Motor neuron (in vitro differentiated cells): ENCODE data around the gene PRSS53. TPM values are rescaled to one million over a fixed set of nuclear protein-coding genes. Genes with fewer than 3 reads are reported as not detected.

ENCODE experiments used
- ATAC-seq, 8 experiments: fragments of 200-7000 bp; cut with Tn5 transposase; replicated peaks in 6 of 8; 2 replicates each; pipeline ENCODE4 v1.8.0; 2021; ENCODE audit warnings: mild to moderate bottlenecking in 8 of 8, moderate library complexity in 8 of 8
- H3K27ac ChIP-seq, 2 donors: fragments of 250-450 bp; sonication (Bioruptor Pico); 2 replicates each; pipeline ENCODE4 v1.9.0; 2021; ENCODE audit warnings: antibody characterized with exemption in 2 of 2, mild to moderate bottlenecking in 2 of 2, moderate library complexity in 1 of 2
- H3K4me1 ChIP-seq, 2 donors: fragments of 250-450 bp; sonication (Bioruptor Pico); replicated peaks in 1 of 2; 2 replicates each; pipeline ENCODE4 v1.6.1; 2021; ENCODE audit warnings: antibody characterized with exemption in 2 of 2, mild to moderate bottlenecking in 2 of 2, moderate library complexity in 1 of 2
- H3K4me3 ChIP-seq, 5 donors: fragments of 250-450 bp; sonication (Bioruptor Pico); 2 replicates each; pipeline ENCODE4 v1.9.0; 2021; ENCODE audit warnings: antibody characterized with exemption in 5 of 5, mild to moderate bottlenecking in 5 of 5, moderate library complexity in 4 of 5
- WGBS, 10 experiments: fragments of 450-650 bp; shearing (Covaris generic); methylation state at CpG; one replicate each; pipeline ENCODE4 v1.0.0; 2022; 5-methylcytosine and 5-hydroxymethylcytosine counted together
- in situ Hi-C, 9 experiments: fragments of 400-800 bp; cut with MboI; loops; one replicate each; pipeline ENCODE4 v1.15.0; 2021; ENCODE audit warnings: low sequenced_read_pairs in 9 of 9, low pct_unique_long_range_greater_than_20kb in 2 of 9; ENCODE audit not compliant: unreplicated experiment in 9 of 9
- total RNA-seq, 8 experiments: library from RNA; unstranded; fragments of 300-600 nt; gene quantifications; 2 replicates each; pipeline versions ENCODE4 v1.2.3 to v1.2.4, GENCODE V29; 2022

The PRSS53 gene
- total RNA-seq, 8 experiments from 2014 or later, result 0.36 to 6.0 (median 3.5) TPM

- WGBS, 10 experiments, result 93 to 100% (median 100%) methylated on average over 1 to 3 of the region's 13 CpGs; no CpG with 5 or more reads in 7 of the 10 experiments
- Histone ChIP-seq H3K27ac (no peak overlapping the region), H3K4me1 (peaks cover 4% of the 10 kb centered on the region in 2 donors), H3K4me3 (no peak overlapping the region)
- in situ Hi-C loops, result no loop called here
- no peak for ATAC-seq
These were observed 11.7 kb downstream of the PRSS53 start for GRCh38 chr16:31077024-31077423.

GRCh38 chr16:31076319-31076718 is 12.4 kb downstream of the PRSS53 start:
- WGBS, 10 experiments, result 42 to 67% (median 60%) methylated on average over 1 to 8 of the region's 16 CpGs; no CpG with 5 or more reads in 7 of the 10 experiments
- in situ Hi-C loops, result no loop called here
- Histone ChIP-seq H3K27ac (no peak overlapping the region), H3K4me1 (peaks cover 4 to 8% of the 10 kb centered on the region in 2 donors), H3K4me3 (no peak overlapping the region)
- ATAC-seq, result no peak

GRCh38 chr16:31074814-31075183 is 13.9 kb downstream of the PRSS53 start:
- H3K27ac ChIP-seq, result peak overlapping the region; percentile 92 to 96
- in situ Hi-C loops, result no loop called here
- H3K4me1 ChIP-seq, result peaks cover 4 to 8% of the 10 kb centered on the region in 2 donors
- peak overlapping the region; percentile 63 to 99 (median 81) for H3K4me3 ChIP-seq
- no peak for ATAC-seq
- 0 to 13% (median 0%) methylated on average over 1 to 7 of the region's 7 CpGs for WGBS, 10 experiments

- ATAC-seq, result peak; percentile 71 to 87 (median 78)
- WGBS, 10 experiments, result 0 to 2% (median 0%) methylated on average over 1 to 16 of the region's 48 CpGs; no CpG with 5 or more reads in 2 of the 10 experiments
- in situ Hi-C loops, result no loop called here
- peak within 1 kb of the TSS; percentile 63 to 99 (median 81) for H3K4me3 ChIP-seq
- peak within 1 kb of the TSS; percentile 92 to 96 for H3K27ac ChIP-seq
- peaks cover 4 to 8% of the 10 kb centered on the region in 2 donors for H3K4me1 ChIP-seq
These were observed 14.6 kb downstream of the PRSS53 start, which contains the start of the genes ZNF646 and ZNF668 for GRCh38 chr16:31073970-31074813. TSS of gene ZNF646 (plus strand) at chr16:31074422. CDS start at chr16:31076325, 1,903 bp downstream. TSS of gene ZNF668 (minus strand) at chr16:31074240. CDS start at chr16:31064459, 9,781 bp downstream.

- ATAC-seq, result peak; percentile 56 to 83 (median 78)
- Histone ChIP-seq H3K4me3 (peak overlapping the region; percentile 63 to 99 (median 81)), H3K27ac (peak overlapping the region; percentile 92 to 96), H3K4me1 (peaks cover 4 to 8% of the 10 kb centered on the region in 2 donors)
- 0 to 7% (median 0%) methylated on average over 3 to 20 of the region's 83 CpGs; no CpG with 5 or more reads in 4 of the 10 experiments for WGBS, 10 experiments
- in situ Hi-C loops, result no loop called here
These were observed 15.4 kb downstream of the PRSS53 start for GRCh38 chr16:31073142-31073969.

GRCh38 chr16:31072540-31073141 is 16.1 kb downstream of the PRSS53 start:
- peak in 2 of 8 experiments; percentile 1 for ATAC-seq
- in situ Hi-C loops, result no loop called here

GRCh38 chr16:31071861-31072260 is 16.9 kb downstream of the PRSS53 start:
- H3K4me3 ChIP-seq, result peak overlapping the region; percentile 63 to 99 (median 81)
- 0 to 80% (median 7%) methylated on average over 1 to 4 of the region's 4 CpGs; no CpG with 5 or more reads in 2 of the 10 experiments for WGBS, 10 experiments
- H3K27ac ChIP-seq, result peak overlapping the region in 1 of 2 donors; percentile 92
- H3K4me1 ChIP-seq, result peaks cover 4 to 8% of the 10 kb centered on the region in 2 donors
- in situ Hi-C loops, result no loop called here
- ATAC-seq, result peak in 1 of 8 experiments; percentile 1

More at GRCh38 chr16:31072540-31073141, 16.1 kb downstream of the PRSS53 start:
- 0 to 7% (median 0%) methylated on average over 1 to 17 of the region's 27 CpGs; no CpG with 5 or more reads in 4 of the 10 experiments for WGBS, 10 experiments
- peak overlapping the region; percentile 63 to 99 (median 81) for H3K4me3 ChIP-seq
- peak overlapping the region; percentile 92 to 96 for H3K27ac ChIP-seq
- peaks cover 4 to 8% of the 10 kb centered on the region in 2 donors for H3K4me1 ChIP-seq

GRCh38 chr16:31067342-31067741 is 21.4 kb downstream of the PRSS53 start:
- in situ Hi-C loops, result no loop called here
- ATAC-seq, result no peak
- no peak overlapping the region for H3K4me3 ChIP-seq
- no peak overlapping the region for H3K27ac ChIP-seq
- H3K4me1 ChIP-seq, result peaks cover 0 to 4% of the 10 kb centered on the region in 2 donors
- 67 to 100% (median 86%) methylated on average over 1 to 3 of the region's 3 CpGs; no CpG with 5 or more reads in 2 of the 10 experiments for WGBS, 10 experiments

GRCh38 chr16:31064882-31065461 is 23.8 kb downstream of the PRSS53 start:
- in situ Hi-C loops, result no loop called here
- Histone ChIP-seq H3K27ac (no peak overlapping the region), H3K4me1 (no peaks in the 10 kb centered on the region), H3K4me3 (no peak overlapping the region)
- 60 to 100% (median 90%) methylated on average over 1 to 3 of the region's 4 CpGs; no CpG with 5 or more reads in 6 of the 10 experiments for WGBS, 10 experiments
- peak in 5 of 8 experiments; percentile 10 to 100 (median 90) for ATAC-seq

- in situ Hi-C loops, result no loop called here
- Histone ChIP-seq H3K4me3 (no peak overlapping the region), H3K27ac (no peak overlapping the region), H3K4me1 (no peaks in the 10 kb centered on the region)
- 85 to 100% (median 95%) methylated on average over 3 to 35 of the region's 56 CpGs; no CpG with 5 or more reads in 3 of the 10 experiments for WGBS, 10 experiments
- ATAC-seq, result peak in 1 of 8 experiments; percentile 25
These were observed 24.7 kb downstream of the PRSS53 start for GRCh38 chr16:31063843-31064611.

- Histone ChIP-seq H3K4me3 (no peak overlapping the region), H3K4me1 (no peaks in the 10 kb centered on the region), H3K27ac (no peak overlapping the region)
- no peak for ATAC-seq
- in situ Hi-C loops, result no loop called here
- WGBS, 10 experiments, result 20 to 100% (median 93%) methylated on average over 1 to 6 of the region's 9 CpGs; no CpG with 5 or more reads in 7 of the 10 experiments
These were observed 25.3 kb downstream of the PRSS53 start for GRCh38 chr16:31063495-31063842.
